ENCODE data around the gene TMA16. TPM values are rescaled to one million over a fixed set of nuclear protein-coding genes. Genes with fewer than 3 reads are reported as not detected.

TMA16 gene
- total RNA-seq, 4 donors from 2014 or later, result 20.0 to 57.9 (median 23.9) TPM

GRCh38 chr4:163566257-163566796 is 71.8 kb downstream of the TMA16 start:
- no peak for DNase-seq (ENCODE audit: low spot score in 2 of 2)
- Histone ChIP-seq H3K9me3 (no peaks in the 10 kb centered on the region), H3K27ac (no peak overlapping the region), H3K36me3 (no peaks in the 10 kb centered on the region), H3K27me3 (no peaks in the 10 kb centered on the region), H3K4me3 (no peak overlapping the region), H3K4me1 (no peaks in the 10 kb centered on the region)
- TF ChIP-seq EP300 (IDR thresholded peaks at IDR 0.05), result no peak
- 68% methylated on average over 4 of the region's 4 CpGs for WGBS

GRCh38 chr4:163568843-163569242 is 74.4 kb downstream of the TMA16 start:
- Histone ChIP-seq H3K27me3 (no peaks in the 10 kb centered on the region), H3K9me3 (no peaks in the 10 kb centered on the region), H3K4me3 (no peak overlapping the region), H3K27ac (no peak overlapping the region), H3K4me1 (no peaks in the 10 kb centered on the region), H3K36me3 (no peaks in the 10 kb centered on the region)
- 77% methylated on average over 1 of the region's 2 CpGs for WGBS
- DNase-seq (ENCODE audit: low spot score in 2 of 2), result no peak
- TF ChIP-seq EP300 (IDR thresholded peaks at IDR 0.05), result no peak
- no peak for TF ChIP-seq POLR2AphosphoS5 (IDR thresholded peaks at IDR 0.05)
- no peak for TF ChIP-seq CTCF (IDR thresholded peaks at IDR 0.05)
- TF ChIP-seq POLR2A (IDR thresholded peaks at IDR 0.05), result no peak

Other genes starting within 250 kb of the TMA16 start
- 10 to 100 TPM; 16.1 to 30.8 (median 22.3) TPM for gene NPY1R, start 162.1 kb upstream of the TMA16 start, total RNA-seq
- 1 to 10 TPM; 1.4 to 2.7 (median 2.0) TPM for gene NPY5R, start 150.8 kb upstream of the TMA16 start, total RNA-seq
- not detected for gene TKTL2, start 20.9 kb upstream of the TMA16 start, total RNA-seq